K562 treated with DMSO at 1 percent for 24 hours (cell line): ENCODE data around the gene FOXC2. TPM values are rescaled to one million over a fixed set of nuclear protein-coding genes. Genes with fewer than 3 reads are reported as not detected.

Source experiments
- total RNA-seq: library from RNA; unstranded; fragments of 300-600 nt; gene quantifications from 2 replicates; pipeline ENCODE4 v1.2.3, GENCODE V29; 2022; ENCODE audit warnings: low read depth; ENCODE audit not compliant: insufficient read depth

FOXC2 gene
- total RNA-seq: 0.73 and 0.82 TPM in 2 replicates

GRCh38 chr16:86566601-86566965 lies at the start of gene FOXC2:
FOXC2 (plus strand) TSS chr16:86566829; CDS start chr16:86567336, 507 bp downstream.

GRCh38 chr16:86554917-86555703 lies 11.5 kb upstream of the FOXC2 start, which contains the start of gene MTHFSD:
MTHFSD (minus strand) TSS chr16:86555235; CDS start chr16:86555184, 51 bp downstream.

GRCh38 chr16:86578061-86578599 lies 11.5 kb downstream of the FOXC2 start, which contains the start of gene FOXL1:
FOXL1 (plus strand) TSS chr16:86578549; CDS start chr16:86578724, 175 bp downstream.

Other genes starting within 250 kb of the FOXC2 start
- not detected in 2 replicates for gene FOXF1, start 56.3 kb upstream of the FOXC2 start, total RNA-seq
- gene MTHFSD, start 11.6 kb upstream of the FOXC2 start, total RNA-seq: 10.8 and 11.6 TPM in 2 replicates
- gene FOXL1, start 11.7 kb downstream of the FOXC2 start, total RNA-seq: 0.08 TPM in 1 of 2 replicates, not detected in the other